Activated CD8-positive, alpha-beta T cell treated with anti-CD3 and anti-CD28 coated beads, Interleukin-2, amount 10 ng/mL, durations not matched to agents 7 days and 5 days (primary cell): Measurements from ENCODE around the gene KCNN1. TPM values are rescaled to one million over a fixed set of nuclear protein-coding genes. Genes with fewer than 3 reads are reported as not detected.

Source experiments
- ATAC-seq: fragments of 150-1000 bp; cut with Tn5 transposase; one replicate; pipeline ENCODE4 v1.10.0; 2021; ENCODE audit warnings: moderate library complexity
- CTCF ChIA-PET: fragments of 350-600 bp; sonication (Branson Sonifier 250); formaldehyde crosslinking; loops from one replicate; lab custom pipeline; 2021; ENCODE audit warnings: antibody characterized with exemption; lab: Charles Lee
- POLR2A ChIA-PET: fragments of 350-600 bp; sonication (Branson Sonifier 250); formaldehyde crosslinking; loops from one replicate; lab custom pipeline; 2021; ENCODE audit warnings: antibody characterized with exemption; lab: Charles Lee
- DNase-seq: peaks from one replicate; pipeline ENCODE4 v3.0.0-alpha.2; 2020
- H3K27ac Mint-ChIP-seq: one replicate; pipeline ENCODE4 v1.8.0; 2021; ENCODE audit warnings: mild to moderate bottlenecking, mixed read lengths
- H3K27me3 Mint-ChIP-seq: one replicate; pipeline ENCODE4 v1.8.0; 2021; ENCODE audit warnings: low read depth, mixed read lengths
- H3K36me3 Mint-ChIP-seq: one replicate; pipeline ENCODE4 v1.8.0; 2021; ENCODE audit warnings: low read depth, mixed read lengths
- H3K4me1 Mint-ChIP-seq: one replicate; pipeline ENCODE4 v1.8.0; 2021; ENCODE audit warnings: low read depth, mixed read lengths
- H3K4me3 Mint-ChIP-seq: one replicate; pipeline ENCODE4 v1.8.0; 2021; ENCODE audit warnings: mild to moderate bottlenecking, mixed read lengths
- H3K9me3 Mint-ChIP-seq: one replicate; pipeline ENCODE4 v1.8.0; 2022; ENCODE audit warnings: mixed read lengths; ENCODE audit not compliant: insufficient read depth
- total RNA-seq, 2 experiments: library from RNA; stranded (reverse); gene quantifications; one replicate each; pipeline ENCODE4 v1.2.3, GENCODE V29; 2021

The KCNN1 gene
- total RNA-seq, 2 experiments from 2014 or later = not detected

DNA sequence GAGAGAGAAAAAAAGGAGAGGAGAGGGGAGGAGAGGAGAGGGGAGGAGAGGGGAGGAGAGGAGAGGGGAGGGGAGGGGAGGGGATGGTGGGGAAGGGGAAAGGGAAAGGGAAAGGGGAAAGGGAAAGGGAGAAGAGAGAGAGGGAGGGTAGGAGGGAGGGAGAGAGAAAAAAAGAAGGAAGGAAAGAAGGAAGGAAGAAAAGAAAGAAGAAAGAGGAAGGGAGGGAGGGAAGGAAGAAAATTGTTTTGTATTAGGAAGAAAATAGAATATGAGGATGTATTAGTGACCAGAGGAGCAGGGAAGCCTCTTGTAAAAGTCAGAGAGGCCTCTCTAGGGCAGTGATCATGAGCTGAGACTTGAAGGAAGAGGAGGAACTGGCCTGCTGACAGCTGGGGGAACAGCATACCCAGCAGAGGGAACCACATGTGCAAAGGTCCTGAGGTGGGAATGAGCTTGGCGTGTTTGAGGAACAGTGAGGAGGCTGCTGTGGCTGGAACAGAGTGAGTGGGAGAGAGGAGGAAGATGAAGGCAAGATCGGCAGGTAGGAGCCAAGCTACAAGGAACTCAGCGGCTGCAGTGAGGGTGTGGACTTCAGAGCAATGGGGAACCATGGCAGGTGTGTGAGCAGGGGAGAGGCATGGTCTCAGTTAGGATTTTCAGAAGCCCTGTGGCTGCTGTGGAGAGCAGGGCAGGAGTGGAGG lies 9.6 kb upstream of the KCNN1 start:
- Mint-ChIP-seq H3K4me1 (no peaks in the 10 kb centered on the region), H3K27me3 (peaks cover 27% of the 10 kb centered on the region), H3K9me3 (no peaks in the 10 kb centered on the region), H3K36me3 (no peaks in the 10 kb centered on the region), H3K27ac (no peak overlapping the region), H3K4me3 (no peak overlapping the region)
- CTCF ChIA-PET = interaction anchor here (1.0 to 1.2 kb wide), 3 partner anchors 38 to 98 kb away, joined by 3 to 4 read pairs (median 4); partner anchors contain the start of gene RPL18A
- DNase-seq = no peak
- POLR2A ChIA-PET = no interaction called here
- no peak for ATAC-seq

DNA sequence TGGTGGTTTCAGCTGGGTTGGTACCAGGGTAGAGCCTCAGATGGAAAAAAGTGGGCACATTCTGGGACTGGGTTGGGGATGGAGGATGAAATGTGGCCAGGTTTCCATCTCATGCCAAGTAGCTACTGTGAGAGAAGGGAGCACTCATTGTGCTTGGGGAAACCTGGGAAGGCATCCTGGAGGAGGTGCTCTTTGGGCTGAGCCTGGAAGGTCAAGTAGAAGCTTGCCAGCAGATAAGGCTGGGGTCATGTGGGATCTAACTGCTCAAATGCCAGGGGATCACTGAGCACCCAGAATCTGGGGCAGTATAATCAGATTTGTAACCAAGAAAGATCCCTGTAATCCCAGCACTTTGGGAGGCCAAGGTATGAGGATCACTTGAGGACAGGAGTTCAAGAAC lies 9.0 kb upstream of the KCNN1 start:
- Mint-ChIP-seq H3K27me3 (peaks cover 22% of the 10 kb centered on the region), H3K4me1 (no peaks in the 10 kb centered on the region), H3K36me3 (no peaks in the 10 kb centered on the region), H3K27ac (no peak overlapping the region), H3K4me3 (no peak overlapping the region), H3K9me3 (no peaks in the 10 kb centered on the region)
- ChIA-PET CTCF (interaction anchor here (1.0 to 1.2 kb wide), 2 partner anchors 39 to 98 kb away, joined by 4 read pairs; partner anchors contain the start of gene RPL18A), POLR2A (interaction anchor here (0.6 kb wide), 1 partner anchor 20 kb away, joined by 5 read pairs; no protein-coding TSS in a partner anchor)
- DNase-seq = no peak
- no peak for ATAC-seq

DNA sequence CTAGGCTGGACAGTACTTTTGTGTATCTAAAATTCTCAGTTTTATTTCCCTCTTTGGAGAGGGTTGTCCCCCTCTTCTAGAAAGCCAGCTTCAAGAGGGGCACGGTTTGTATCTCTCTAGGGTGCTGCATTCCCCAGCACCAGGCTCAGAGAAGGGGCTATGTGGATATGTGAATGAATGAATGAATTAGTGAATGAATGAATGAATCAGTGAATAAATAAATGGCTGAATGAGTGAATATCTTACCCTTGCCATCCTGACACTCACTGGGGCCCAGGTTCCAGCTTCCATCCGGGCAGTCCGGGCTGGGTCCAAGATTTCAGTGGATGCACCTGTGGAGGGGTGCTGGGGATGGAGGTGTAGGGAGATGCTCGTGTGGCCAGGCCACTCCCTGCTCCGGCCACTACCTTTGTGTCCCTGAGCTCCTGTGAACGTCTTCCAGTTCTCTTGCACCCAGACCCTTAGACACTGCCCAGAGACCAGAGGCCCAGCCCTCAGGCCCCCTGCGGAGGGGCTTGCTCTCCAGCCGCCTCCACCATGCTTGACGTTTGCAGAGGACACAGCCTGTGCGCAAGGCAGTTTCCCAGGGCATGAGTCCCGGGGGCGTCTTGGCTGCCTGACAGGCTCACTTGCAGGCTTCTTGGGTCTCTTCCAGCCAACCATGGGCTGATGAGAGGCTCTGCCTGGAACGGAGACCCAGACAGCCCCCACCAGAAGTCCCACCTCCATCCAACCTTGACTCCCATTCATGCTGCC lies 2.8 kb upstream of the KCNN1 start:
- CTCF ChIA-PET = interaction anchor here (0.7 kb wide), 1 partner anchor 32 kb away, joined by 4 read pairs; no protein-coding TSS in a partner anchor
- no peak for DNase-seq
- POLR2A ChIA-PET = no interaction called here
- peaks cover 36% of the 10 kb centered on the region for H3K27me3 Mint-ChIP-seq
- H3K9me3 Mint-ChIP-seq = no peaks in the 10 kb centered on the region
- no peak for ATAC-seq
- no peaks in the 10 kb centered on the region for H3K36me3 Mint-ChIP-seq
- H3K4me1 Mint-ChIP-seq = peaks cover 5% of the 10 kb centered on the region
- no peak overlapping the region for H3K4me3 Mint-ChIP-seq
- H3K27ac Mint-ChIP-seq = no peak overlapping the region

DNA sequence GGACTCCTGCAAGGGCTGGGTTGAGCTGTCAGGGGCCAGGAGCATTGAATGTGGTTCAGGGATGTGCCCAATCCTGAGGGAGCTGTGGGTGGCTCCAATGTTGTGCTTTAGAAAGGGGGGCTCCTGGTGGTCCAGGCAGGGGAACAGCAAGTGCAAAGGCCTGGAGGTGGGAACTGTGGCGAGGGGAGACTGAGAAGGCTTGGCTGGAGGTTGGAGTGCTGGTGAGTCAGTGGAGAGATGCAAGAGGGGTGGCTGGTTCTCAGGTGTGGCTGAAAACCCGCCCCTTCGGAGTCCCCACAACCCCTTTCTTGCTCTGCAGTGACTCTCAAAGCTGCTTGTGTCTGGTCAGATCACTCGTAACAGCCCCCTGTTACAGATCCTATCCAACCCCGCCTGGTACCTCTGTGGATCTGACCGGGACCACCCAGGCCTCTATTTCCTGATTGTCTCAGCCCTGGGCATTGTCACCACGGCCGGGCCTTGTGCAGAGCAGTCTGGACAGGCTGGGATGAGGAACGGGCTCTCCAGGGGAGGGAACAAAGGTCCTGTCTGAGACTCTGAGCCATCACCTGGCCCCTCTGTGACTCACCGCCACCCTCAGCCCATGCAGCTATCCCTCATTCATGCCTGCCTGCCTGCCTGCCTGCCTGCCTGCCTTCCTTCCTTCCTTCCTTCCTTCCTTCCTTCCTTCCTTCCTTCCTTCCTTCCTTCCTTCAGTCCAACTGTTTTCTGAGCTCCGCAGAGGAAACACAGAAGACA lies 1.4 kb upstream of the KCNN1 start:
- POLR2A ChIA-PET = no interaction called here
- H3K27me3 Mint-ChIP-seq = peaks cover 36% of the 10 kb centered on the region

DNA sequence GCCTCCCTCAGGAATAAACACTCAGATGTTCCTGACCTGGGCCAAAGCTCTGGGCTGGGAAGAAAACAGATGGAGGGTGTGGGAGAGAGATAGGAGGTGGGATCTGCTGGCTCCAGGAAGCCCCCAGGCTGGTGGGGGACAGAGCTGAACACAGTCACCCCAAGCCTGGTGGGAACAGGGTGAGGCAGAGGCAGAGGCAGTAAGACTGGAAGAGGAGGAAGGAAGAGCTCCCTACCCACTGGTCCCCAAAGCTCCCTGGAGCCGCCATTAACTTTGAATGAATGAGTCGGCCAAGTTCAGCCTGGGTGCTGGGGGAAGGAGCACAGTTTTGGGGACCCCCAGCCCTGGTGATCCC lies 801 bp upstream of the KCNN1 start:
- POLR2A ChIA-PET = no interaction called here

More for the DNA sequence above, 1.4 kb upstream of the KCNN1 start:
- no peak for ATAC-seq
- H3K4me3 Mint-ChIP-seq = no peak overlapping the region
- no peak for DNase-seq
- no peaks in the 10 kb centered on the region for H3K9me3 Mint-ChIP-seq
- no peak overlapping the region for H3K27ac Mint-ChIP-seq
- CTCF ChIA-PET = interaction anchor here (1.0 to 1.8 kb wide), 4 partner anchors 27 to 106 kb away, joined by 3 to 5 read pairs (median 4); partner anchors contain the start of genes CCDC124 and RPL18A
- H3K36me3 Mint-ChIP-seq = no peaks in the 10 kb centered on the region
- peaks cover 9% of the 10 kb centered on the region for H3K4me1 Mint-ChIP-seq

DNA sequence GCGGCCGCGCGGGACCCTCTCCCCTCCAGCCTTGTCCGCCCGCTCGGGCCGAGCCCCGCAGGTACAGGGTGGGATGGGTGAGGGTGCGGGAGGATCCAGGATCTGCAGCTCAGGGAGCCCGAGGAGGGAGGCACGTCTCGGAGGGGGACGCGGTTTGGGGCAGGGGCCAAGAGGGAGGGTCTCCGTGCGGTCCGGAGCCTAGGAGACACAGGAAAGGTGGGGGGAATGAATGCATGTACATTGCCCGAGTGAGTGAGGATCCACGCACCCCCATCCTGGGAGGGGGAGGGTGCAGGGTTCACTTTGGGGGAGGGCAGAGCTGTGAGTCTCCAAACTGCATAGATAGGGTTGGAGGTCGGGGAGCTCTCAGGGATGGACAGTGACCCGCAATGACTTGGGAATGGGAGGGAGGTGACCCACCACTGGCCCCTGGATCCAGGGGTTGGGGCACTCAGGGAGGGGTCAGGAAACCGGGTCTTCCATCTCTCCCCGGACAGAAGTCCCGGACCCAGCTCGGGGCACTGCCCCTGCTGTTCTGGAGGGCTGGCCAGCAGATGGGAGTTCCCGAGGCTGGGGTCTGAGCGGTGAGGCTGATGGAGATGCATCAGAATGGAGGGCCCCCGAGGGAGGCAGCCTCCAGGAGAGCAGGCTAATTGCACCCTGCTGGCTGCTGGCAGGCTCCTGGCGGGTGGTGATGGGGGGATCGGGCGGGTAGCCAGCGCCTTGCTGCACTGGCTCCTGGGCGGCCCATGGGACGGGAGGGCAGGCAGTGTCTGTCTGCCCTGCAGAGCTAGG lies 547 bp downstream of the KCNN1 start:
- H3K9me3 Mint-ChIP-seq = no peaks in the 10 kb centered on the region
- H3K27ac Mint-ChIP-seq = no peak overlapping the region
- H3K27me3 Mint-ChIP-seq = peaks cover 34% of the 10 kb centered on the region
- H3K4me3 Mint-ChIP-seq = no peak overlapping the region
- H3K36me3 Mint-ChIP-seq = no peaks in the 10 kb centered on the region
- CTCF ChIA-PET = interaction anchor here (1.1 to 1.8 kb wide), 3 partner anchors 22 to 29 kb away, joined by 3 to 5 read pairs (median 4); no protein-coding TSS in a partner anchor
- ATAC-seq = no peak
- POLR2A ChIA-PET = no interaction called here
- peaks cover 9% of the 10 kb centered on the region for H3K4me1 Mint-ChIP-seq
- DNase-seq = no peak

More for the DNA sequence above, 801 bp upstream of the KCNN1 start:
- DNase-seq (no peak), ATAC-seq (no peak)
- Mint-ChIP-seq H3K9me3 (no peaks in the 10 kb centered on the region), H3K4me1 (peaks cover 9% of the 10 kb centered on the region), H3K27me3 (peaks cover 34% of the 10 kb centered on the region), H3K36me3 (no peaks in the 10 kb centered on the region), H3K4me3 (no peak overlapping the region), H3K27ac (no peak overlapping the region)
- CTCF ChIA-PET = interaction anchor here (1.0 to 1.8 kb wide), 5 partner anchors 20 to 107 kb away, joined by 3 to 5 read pairs (median 4); partner anchors contain the start of genes CCDC124 and RPL18A

DNA sequence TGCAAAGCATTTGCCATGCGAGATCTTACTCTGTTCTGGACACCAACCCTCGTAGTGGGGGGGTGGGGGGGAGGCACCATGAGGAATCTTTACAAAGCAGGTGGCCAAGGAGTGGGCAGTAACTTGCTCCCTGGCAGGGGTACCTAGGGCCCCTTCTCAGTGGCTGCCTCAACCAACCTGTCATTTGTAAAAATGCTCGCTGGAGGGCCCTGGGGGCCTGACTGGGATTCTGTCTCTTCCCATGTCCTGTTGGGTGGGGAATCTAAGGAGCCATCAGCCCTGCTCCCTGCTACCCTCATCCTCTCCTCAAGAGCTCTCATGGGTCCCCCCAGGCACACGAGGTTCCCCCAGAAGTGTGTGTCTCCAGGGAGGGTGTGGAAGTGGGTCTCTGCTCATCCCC lies 1.5 kb downstream of the KCNN1 start:
- DNase-seq = no peak
- H3K36me3 Mint-ChIP-seq = no peaks in the 10 kb centered on the region
- no peak overlapping the region for H3K4me3 Mint-ChIP-seq
- POLR2A ChIA-PET = no interaction called here
- CTCF ChIA-PET = interaction anchor here (1.3 to 1.5 kb wide), 2 partner anchors 27 to 30 kb away, joined by 3 to 4 read pairs; no protein-coding TSS in a partner anchor
- peaks cover 36% of the 10 kb centered on the region for H3K27me3 Mint-ChIP-seq
- H3K27ac Mint-ChIP-seq = no peak overlapping the region
- no peaks in the 10 kb centered on the region for H3K9me3 Mint-ChIP-seq
- H3K4me1 Mint-ChIP-seq = peaks cover 9% of the 10 kb centered on the region
- no peak for ATAC-seq

DNA sequence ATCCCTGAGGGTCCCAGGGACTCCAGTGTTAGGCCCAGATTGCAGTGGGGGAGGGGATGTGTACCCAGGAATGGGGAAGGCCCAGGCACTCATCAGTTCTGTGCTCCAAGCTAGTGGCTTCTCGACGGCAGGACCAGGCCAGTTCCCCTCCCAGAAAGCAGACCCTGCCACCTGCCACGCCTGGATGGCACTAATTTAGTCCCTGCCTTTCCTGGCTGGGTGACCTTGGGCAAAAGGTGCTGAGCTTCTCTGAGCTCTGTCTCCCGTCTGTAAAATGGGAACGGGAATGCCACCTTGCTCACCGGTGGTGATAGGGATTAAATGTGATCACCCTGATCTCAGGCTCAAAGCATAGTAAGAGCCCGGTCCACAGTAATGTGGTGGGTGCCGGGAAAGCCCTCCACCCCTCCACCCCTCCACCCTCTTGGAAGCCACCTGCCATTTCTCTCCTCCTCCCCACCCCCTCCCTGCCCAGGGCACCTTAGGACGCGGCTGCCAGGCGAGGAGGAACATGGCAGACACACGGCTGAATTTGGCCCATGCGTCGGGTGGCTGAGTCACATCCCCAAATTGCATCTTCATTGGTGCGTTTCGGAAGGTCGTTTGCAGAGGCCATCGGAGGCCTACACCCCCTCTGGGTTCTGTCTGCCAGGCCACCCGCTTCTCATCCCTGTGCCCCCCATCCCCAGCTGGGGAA lies 2.3 kb downstream of the KCNN1 start:
- DNase-seq = no peak
- no peak overlapping the region for H3K27ac Mint-ChIP-seq
- POLR2A ChIA-PET = no interaction called here
- ATAC-seq = no peak
- no peak overlapping the region for H3K4me3 Mint-ChIP-seq
- H3K9me3 Mint-ChIP-seq = no peaks in the 10 kb centered on the region
- H3K27me3 Mint-ChIP-seq = peaks cover 31% of the 10 kb centered on the region
- no peaks in the 10 kb centered on the region for H3K36me3 Mint-ChIP-seq
- peaks cover 9% of the 10 kb centered on the region for H3K4me1 Mint-ChIP-seq
- CTCF ChIA-PET = interaction anchor here (1.3 to 1.5 kb wide), 2 partner anchors 26 to 31 kb away, joined by 3 to 4 read pairs; no protein-coding TSS in a partner anchor

DNA sequence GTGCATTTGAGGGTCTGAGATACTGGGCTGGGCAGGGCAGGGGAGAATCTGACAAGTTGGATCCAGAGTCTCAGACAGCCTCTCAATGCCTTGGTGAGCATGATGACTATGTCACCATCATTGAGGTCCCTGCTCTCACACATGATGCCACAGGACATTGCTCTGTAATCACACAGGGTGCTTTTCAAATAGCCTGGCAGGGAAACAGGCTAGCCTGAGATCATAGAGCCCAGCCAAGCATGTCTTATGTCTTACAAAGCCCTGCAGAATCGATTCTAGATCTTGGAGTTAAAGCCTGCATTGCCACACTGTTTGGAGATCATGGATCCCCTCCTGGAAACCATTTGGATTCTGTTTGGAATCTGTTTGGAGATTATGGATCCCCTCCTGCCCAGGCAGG lies 5.3 kb downstream of the KCNN1 start:
- ChIA-PET POLR2A (no interaction called here), CTCF (interaction anchor here (1.5 kb wide), 1 partner anchor 34 kb away, joined by 5 read pairs; no protein-coding TSS in a partner anchor)
- ATAC-seq = no peak
- Mint-ChIP-seq H3K4me1 (peaks cover 6% of the 10 kb centered on the region), H3K9me3 (no peaks in the 10 kb centered on the region), H3K36me3 (no peaks in the 10 kb centered on the region), H3K27ac (no peak overlapping the region), H3K27me3 (peaks cover 8% of the 10 kb centered on the region), H3K4me3 (no peak overlapping the region)
- DNase-seq = no peak

DNA sequence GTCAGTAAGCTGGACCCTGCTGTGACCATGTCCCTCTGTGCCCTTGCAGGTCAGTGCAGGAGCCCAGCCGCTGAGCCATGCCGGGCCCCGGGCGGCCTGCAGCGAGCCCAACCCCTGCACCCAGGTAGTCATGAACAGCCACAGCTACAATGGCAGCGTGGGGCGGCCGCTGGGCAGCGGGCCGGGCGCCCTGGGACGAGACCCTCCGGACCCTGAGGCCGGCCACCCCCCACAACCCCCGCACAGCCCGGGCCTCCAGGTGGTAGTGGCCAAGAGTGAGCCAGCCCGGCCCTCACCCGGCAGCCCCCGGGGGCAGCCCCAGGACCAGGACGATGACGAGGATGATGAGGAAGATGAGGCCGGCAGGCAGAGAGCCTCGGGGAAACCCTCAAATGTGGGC lies 6.9 kb downstream of the KCNN1 start:
- Mint-ChIP-seq H3K9me3 (no peaks in the 10 kb centered on the region), H3K27me3 (peaks cover 5% of the 10 kb centered on the region), H3K36me3 (no peaks in the 10 kb centered on the region), H3K4me3 (no peak overlapping the region), H3K4me1 (peaks cover 3% of the 10 kb centered on the region), H3K27ac (no peak overlapping the region)
- ChIA-PET POLR2A (interaction anchor here (1.0 kb wide), 1 partner anchor 18 kb away, joined by 3 read pairs; no protein-coding TSS in a partner anchor), CTCF (interaction anchor here (1.5 to 2.2 kb wide), 2 partner anchors 23 to 36 kb away, joined by 4 to 5 read pairs; no protein-coding TSS in a partner anchor)
- no peak for ATAC-seq
- DNase-seq = no peak
